MM.1S (cell line): ENCODE measurements around the gene GYG2.
"Not testable (repeated sequence)": the region's sequence is repeated elsewhere in the genome, so short reads cannot be mapped to it uniquely, and the experiment has no call there.

ENCODE experiments used
- CTCF ChIP-seq: fragments of 300-600 bp; sonication (generic); IDR thresholded peaks from 2 replicates; pipeline ENCODE4 v1.5.1; 2016; ENCODE audit warnings: antibody characterized with exemption, low read length, mixed read lengths
- EZH2 ChIP-seq: fragments of 300-600 bp; sonication (generic); optimal IDR thresholded peaks from 2 replicates; pipeline ENCODE3; 2017; ENCODE audit warnings: low read depth, mild to moderate bottlenecking, antibody characterized with exemption, low read length, mixed read lengths

- TF ChIP-seq EZH2, CTCF: not testable (repeated sequence)
These were observed 97.5 kb downstream of the GYG2 start for GRCh38 chrX:2926255-2926654.
